ENCODE data around the gene TMIE.
A peak's percentile ranks its signal among the peaks of the same experiment; 100 is the strongest.
"Not testable (repeated sequence)": the region's sequence is repeated elsewhere in the genome, so short reads cannot be mapped to it uniquely, and the experiment has no call there.

TMIE gene

GRCh38 chr3:46684891-46685290 is 16.3 kb upstream of the TMIE start:
- DNase-seq (ENCODE audit: low spot score) = no peak

GRCh38 chr3:46685446-46685845 is 15.7 kb upstream of the TMIE start:
- DNase-seq (ENCODE audit: low spot score) = no peak

GRCh38 chr3:46690798-46691197 is 10.4 kb upstream of the TMIE start:
- DNase-seq (ENCODE audit: low spot score) = no peak

- no peak for DNase-seq (ENCODE audit: low spot score)
Observed at GRCh38 chr3:46692566-46692990, 8.6 kb upstream of the TMIE start.

GRCh38 chr3:46693038-46693891 is 7.9 kb upstream of the TMIE start, which contains the start of gene ALS2CL:
Gene ALS2CL, minus strand, starts transcription at chr3:46693679. Its CDS starts 4,239 bp downstream, at chr3:46689440.
- no peak for DNase-seq (ENCODE audit: low spot score)

- DNase-seq (ENCODE audit: low spot score) = no peak
Observed at GRCh38 chr3:46693892-46694226, 7.3 kb upstream of the TMIE start.

GRCh38 chr3:46694520-46694919 is 6.7 kb upstream of the TMIE start:
- DNase-seq (ENCODE audit: low spot score) = no peak

- DNase-seq (ENCODE audit: low spot score) = no peak
Observed at GRCh38 chr3:46695177-46695961, 5.8 kb upstream of the TMIE start.

GRCh38 chr3:46695962-46696894 is 5.0 kb upstream of the TMIE start:
- DNase-seq (ENCODE audit: low spot score) = no peak

GRCh38 chr3:46699676-46700523 is 1.3 kb upstream of the TMIE start:
- DNase-seq (ENCODE audit: low spot score) = no peak

GRCh38 chr3:46700772-46701171 is 420 bp upstream of the TMIE start:
- DNase-seq (ENCODE audit: low spot score) = no peak

GRCh38 chr3:46702246-46703012 is 1.2 kb downstream of the TMIE start:
- DNase-seq (ENCODE audit: low spot score) = no peak

GRCh38 chr3:46703013-46703520 is 1.9 kb downstream of the TMIE start:
- DNase-seq (ENCODE audit: low spot score) = no peak

- not testable (repeated sequence) for DNase-seq (ENCODE audit: low spot score)
Observed at GRCh38 chr3:46704346-46704745, 3.2 kb downstream of the TMIE start.

GRCh38 chr3:46705022-46705530 is 3.9 kb downstream of the TMIE start:
- DNase-seq (ENCODE audit: low spot score) = peak; percentile 63

- DNase-seq (ENCODE audit: low spot score) = no peak
Observed at GRCh38 chr3:46705751-46706552, 4.8 kb downstream of the TMIE start.

- no peak for DNase-seq (ENCODE audit: low spot score)
Observed at GRCh38 chr3:46706771-46707582, 5.8 kb downstream of the TMIE start.

- no peak for DNase-seq (ENCODE audit: low spot score)
Observed at GRCh38 chr3:46707601-46708011, 6.4 kb downstream of the TMIE start.

All from SK-N-DZ (cell line).